ENCODE results near the gene EVL. TPM values are rescaled to one million over a fixed set of nuclear protein-coding genes. Genes with fewer than 3 reads are reported as not detected.

EVL gene
- total RNA-seq, 1 donor from 2014 or later, result 21.9 TPM

DNA sequence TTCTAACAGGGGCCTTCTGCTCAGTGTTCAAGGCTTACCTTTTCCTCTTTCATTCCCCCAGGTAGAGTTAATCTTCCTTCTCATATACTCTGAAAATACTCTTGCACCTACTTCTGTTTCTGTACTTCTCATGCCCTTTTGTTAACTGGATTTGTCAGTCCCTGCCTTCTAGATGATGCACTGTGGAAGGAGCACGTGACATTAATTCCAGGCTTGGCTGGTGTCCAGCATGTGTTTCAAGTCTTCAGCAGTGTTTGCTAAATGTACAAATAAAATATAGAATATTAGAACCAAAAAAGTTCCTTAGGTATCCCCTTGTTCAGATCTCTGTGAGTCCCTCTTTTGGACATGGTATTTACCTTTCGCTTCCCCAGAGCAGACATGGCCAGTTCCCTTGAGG, 27.9 kb upstream of the EVL start:
- H3K27ac ChIP-seq (ENCODE audit: low read depth, low read length), result no peak overlapping the region
- no peak overlapping the region for H3K9ac ChIP-seq (ENCODE audit: low read depth in 1 of 3, low read length in 3 of 3)
- H3K4me3 ChIP-seq (ENCODE audit: low read length in 3 of 3), result no peak overlapping the region
- H3K36me3 ChIP-seq (ENCODE audit: control insufficient read depth in 3 of 3, insufficient read depth in 3 of 3, low read length in 3 of 3), result no peaks in the 10 kb centered on the region
- H3K9me3 ChIP-seq (ENCODE audit: control insufficient read depth in 3 of 3, low read length in 3 of 3), result no peaks in the 10 kb centered on the region
- no peaks in the 10 kb centered on the region for H3K27me3 ChIP-seq (ENCODE audit: control insufficient read depth in 3 of 3, insufficient read depth in 3 of 3, low read length in 3 of 3)
- H3K4me1 ChIP-seq (ENCODE audit: control insufficient read depth in 3 of 3, insufficient read depth in 3 of 3, low read length in 3 of 3), result no peaks in the 10 kb centered on the region

DNA sequence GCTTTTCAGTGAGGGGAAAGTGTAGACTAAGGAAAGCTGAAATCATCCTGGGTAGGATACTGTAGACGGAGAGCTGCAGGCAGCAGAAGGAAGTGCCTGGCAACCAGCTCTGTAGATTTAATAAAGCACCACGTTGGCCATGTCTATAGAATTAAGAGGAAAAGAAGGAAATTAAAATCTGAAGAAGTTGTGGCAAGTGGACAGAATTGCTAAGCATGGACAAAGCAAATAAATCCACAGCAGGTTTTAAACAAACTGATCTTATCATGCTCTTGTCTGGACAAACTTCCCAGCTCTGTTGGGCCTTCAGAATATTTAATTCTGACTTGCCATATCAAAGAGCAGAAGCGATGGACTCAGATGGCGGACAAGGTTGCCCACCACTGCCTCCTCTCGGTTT, 27.2 kb upstream of the EVL start:
- H3K9ac ChIP-seq (ENCODE audit: low read depth in 1 of 3, low read length in 3 of 3), result no peak overlapping the region
- H3K27me3 ChIP-seq (ENCODE audit: control insufficient read depth in 3 of 3, insufficient read depth in 3 of 3, low read length in 3 of 3), result no peaks in the 10 kb centered on the region
- H3K36me3 ChIP-seq (ENCODE audit: control insufficient read depth in 3 of 3, insufficient read depth in 3 of 3, low read length in 3 of 3), result no peaks in the 10 kb centered on the region
- H3K4me1 ChIP-seq (ENCODE audit: control insufficient read depth in 3 of 3, insufficient read depth in 3 of 3, low read length in 3 of 3), result no peaks in the 10 kb centered on the region
- no peak overlapping the region for H3K27ac ChIP-seq (ENCODE audit: low read depth, low read length)
- H3K9me3 ChIP-seq (ENCODE audit: control insufficient read depth in 3 of 3, low read length in 3 of 3), result no peaks in the 10 kb centered on the region
- no peak overlapping the region for H3K4me3 ChIP-seq (ENCODE audit: low read length in 3 of 3)

DNA sequence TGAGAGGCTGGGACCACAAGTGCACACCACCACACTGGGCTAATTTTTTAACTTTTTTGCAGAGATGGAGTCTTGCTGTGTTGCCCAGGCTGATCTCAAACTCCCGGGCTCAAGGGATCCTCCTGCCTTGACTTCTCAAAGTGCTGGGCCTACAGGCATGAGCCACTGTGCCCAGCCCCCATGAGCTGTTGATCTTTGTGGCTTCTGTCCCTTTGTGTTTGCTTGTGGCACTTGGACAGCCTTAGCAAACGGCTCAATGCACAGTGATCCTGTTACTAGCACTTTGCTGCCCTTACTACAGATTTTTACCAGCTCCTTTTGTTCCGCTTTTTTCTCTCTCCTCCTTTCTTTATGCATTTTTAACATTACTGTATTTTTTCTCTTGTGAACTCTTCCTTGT, 25.3 kb upstream of the EVL start:
- Histone ChIP-seq H3K27me3 (ENCODE audit: control insufficient read depth in 3 of 3, insufficient read depth in 3 of 3, low read length in 3 of 3) (no peaks in the 10 kb centered on the region), H3K27ac (ENCODE audit: low read depth, low read length) (no peak overlapping the region), H3K4me3 (ENCODE audit: low read length in 3 of 3) (no peak overlapping the region), H3K4me1 (ENCODE audit: control insufficient read depth in 3 of 3, insufficient read depth in 3 of 3, low read length in 3 of 3) (no peaks in the 10 kb centered on the region), H3K9me3 (ENCODE audit: control insufficient read depth in 3 of 3, low read length in 3 of 3) (no peaks in the 10 kb centered on the region), H3K36me3 (ENCODE audit: control insufficient read depth in 3 of 3, insufficient read depth in 3 of 3, low read length in 3 of 3) (no peaks in the 10 kb centered on the region), H3K9ac (ENCODE audit: low read depth in 1 of 3, low read length in 3 of 3) (no peak overlapping the region)

DNA sequence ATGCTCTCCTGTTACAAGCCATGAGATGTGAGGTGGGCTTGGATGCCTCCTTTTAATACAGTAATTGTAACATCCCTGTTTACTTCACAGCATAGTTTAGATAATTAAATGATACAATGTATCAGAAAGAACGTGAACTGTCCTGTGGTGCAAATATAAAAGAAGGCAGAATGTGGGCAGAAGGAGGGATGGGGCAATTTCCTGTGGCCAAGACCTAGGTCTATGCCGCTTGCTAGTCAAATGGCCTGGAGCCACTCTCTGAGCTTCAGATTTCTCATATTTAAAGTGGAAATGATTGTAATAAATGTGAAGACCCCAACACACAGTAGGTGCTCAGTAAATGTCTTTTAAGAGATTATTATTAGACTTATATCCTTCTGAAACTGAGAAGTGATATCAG, 24.0 kb upstream of the EVL start:
- Histone ChIP-seq H3K36me3 (ENCODE audit: control insufficient read depth in 3 of 3, insufficient read depth in 3 of 3, low read length in 3 of 3) (no peaks in the 10 kb centered on the region), H3K27ac (ENCODE audit: low read depth, low read length) (no peak overlapping the region), H3K9ac (ENCODE audit: low read depth in 1 of 3, low read length in 3 of 3) (no peak overlapping the region), H3K9me3 (ENCODE audit: control insufficient read depth in 3 of 3, low read length in 3 of 3) (no peaks in the 10 kb centered on the region), H3K4me1 (ENCODE audit: control insufficient read depth in 3 of 3, insufficient read depth in 3 of 3, low read length in 3 of 3) (no peaks in the 10 kb centered on the region), H3K27me3 (ENCODE audit: control insufficient read depth in 3 of 3, insufficient read depth in 3 of 3, low read length in 3 of 3) (no peaks in the 10 kb centered on the region), H3K4me3 (ENCODE audit: low read length in 3 of 3) (no peak overlapping the region)

DNA sequence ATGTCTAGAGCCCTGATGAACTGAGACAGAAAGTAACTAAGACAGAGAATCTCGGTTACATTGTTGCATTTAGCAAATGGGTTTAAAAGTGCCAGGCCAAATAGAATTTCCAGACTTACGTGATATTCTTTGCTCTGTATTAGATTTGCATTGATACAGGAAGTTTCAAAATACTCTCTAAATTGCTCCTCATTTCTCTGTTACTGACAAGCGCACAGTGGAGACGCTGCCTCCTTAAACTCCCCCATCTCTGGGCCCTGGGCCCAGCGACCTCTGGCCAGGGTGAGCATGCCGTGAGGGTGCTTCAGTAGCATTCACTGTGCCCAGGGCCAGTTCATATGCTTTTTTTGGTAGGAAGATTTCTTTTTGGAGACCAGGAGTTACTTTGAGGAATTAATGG, 22.9 kb upstream of the EVL start:
- Histone ChIP-seq H3K4me1 (ENCODE audit: control insufficient read depth in 3 of 3, insufficient read depth in 3 of 3, low read length in 3 of 3) (no peaks in the 10 kb centered on the region), H3K27me3 (ENCODE audit: control insufficient read depth in 3 of 3, insufficient read depth in 3 of 3, low read length in 3 of 3) (no peaks in the 10 kb centered on the region), H3K9ac (ENCODE audit: low read depth in 1 of 3, low read length in 3 of 3) (no peak overlapping the region), H3K36me3 (ENCODE audit: control insufficient read depth in 3 of 3, insufficient read depth in 3 of 3, low read length in 3 of 3) (no peaks in the 10 kb centered on the region), H3K4me3 (ENCODE audit: low read length in 3 of 3) (no peak overlapping the region), H3K9me3 (ENCODE audit: control insufficient read depth in 3 of 3, low read length in 3 of 3) (no peaks in the 10 kb centered on the region), H3K27ac (ENCODE audit: low read depth, low read length) (no peak overlapping the region)

DNA sequence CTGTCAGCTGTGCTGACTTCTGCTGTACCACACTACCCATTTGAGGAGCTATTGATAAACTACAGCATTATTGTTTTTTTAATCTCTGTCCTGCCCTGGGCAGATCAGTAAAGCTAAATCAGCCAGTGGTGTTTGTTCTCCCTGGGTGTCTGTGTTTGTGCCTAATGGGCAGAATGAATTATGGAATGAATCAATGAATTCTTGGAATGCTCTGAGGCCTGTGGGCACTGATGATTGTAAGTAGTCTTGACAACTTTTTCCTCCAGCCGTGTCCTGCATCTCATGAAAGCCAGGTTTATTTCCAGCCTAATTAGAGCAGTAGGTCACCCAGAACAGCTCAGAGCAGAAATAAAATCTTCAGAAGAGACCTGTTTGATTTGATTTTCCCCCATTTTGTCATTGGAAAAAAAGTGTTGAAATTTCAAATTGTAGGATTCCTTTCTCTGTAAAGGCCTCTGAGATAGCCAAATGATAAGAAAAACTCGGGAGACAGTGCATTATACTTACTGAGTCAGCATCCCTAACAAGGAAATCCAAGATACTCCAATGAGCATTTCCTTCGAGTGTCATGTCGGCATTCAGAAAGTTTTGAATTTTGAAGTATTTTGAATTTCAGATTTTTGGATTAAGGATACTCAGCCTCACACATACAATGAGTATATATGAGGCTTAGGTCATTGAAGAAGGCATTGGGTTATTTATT, 19.4 kb upstream of the EVL start:
- Histone ChIP-seq H3K27me3 (ENCODE audit: control insufficient read depth in 3 of 3, insufficient read depth in 3 of 3, low read length in 3 of 3) (no peaks in the 10 kb centered on the region), H3K4me3 (ENCODE audit: low read length in 3 of 3) (no peak overlapping the region), H3K9me3 (ENCODE audit: control insufficient read depth in 3 of 3, low read length in 3 of 3) (no peaks in the 10 kb centered on the region), H3K4me1 (ENCODE audit: control insufficient read depth in 3 of 3, insufficient read depth in 3 of 3, low read length in 3 of 3) (no peaks in the 10 kb centered on the region), H3K9ac (ENCODE audit: low read depth in 1 of 3, low read length in 3 of 3) (no peak overlapping the region), H3K36me3 (ENCODE audit: control insufficient read depth in 3 of 3, insufficient read depth in 3 of 3, low read length in 3 of 3) (no peaks in the 10 kb centered on the region), H3K27ac (ENCODE audit: low read depth, low read length) (no peak overlapping the region)

DNA sequence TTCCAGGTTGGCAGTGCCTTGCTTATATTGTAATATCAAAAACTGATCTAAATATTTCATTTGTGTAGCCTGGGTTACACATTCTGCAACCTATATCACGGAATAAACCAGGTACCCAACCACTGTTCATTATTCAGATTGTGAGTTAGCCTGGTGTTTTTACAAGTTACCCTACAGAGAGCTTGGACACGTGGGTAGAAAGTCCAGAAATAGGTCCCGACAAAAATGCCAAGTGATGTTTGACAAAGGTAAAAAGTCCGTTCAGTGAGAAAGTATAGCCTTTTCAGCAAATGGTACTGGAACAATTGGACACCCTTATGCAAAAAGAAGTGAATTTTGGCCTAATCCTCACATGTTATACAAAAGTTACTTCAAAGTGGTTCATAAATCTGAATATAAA, 17.6 kb upstream of the EVL start:
- no peaks in the 10 kb centered on the region for H3K36me3 ChIP-seq (ENCODE audit: control insufficient read depth in 3 of 3, insufficient read depth in 3 of 3, low read length in 3 of 3)
- no peaks in the 10 kb centered on the region for H3K27me3 ChIP-seq (ENCODE audit: control insufficient read depth in 3 of 3, insufficient read depth in 3 of 3, low read length in 3 of 3)
- no peak overlapping the region for H3K27ac ChIP-seq (ENCODE audit: low read depth, low read length)
- no peaks in the 10 kb centered on the region for H3K9me3 ChIP-seq (ENCODE audit: control insufficient read depth in 3 of 3, low read length in 3 of 3)
- H3K4me1 ChIP-seq (ENCODE audit: control insufficient read depth in 3 of 3, insufficient read depth in 3 of 3, low read length in 3 of 3), result no peaks in the 10 kb centered on the region
- H3K4me3 ChIP-seq (ENCODE audit: low read length in 3 of 3), result no peak overlapping the region
- no peak overlapping the region for H3K9ac ChIP-seq (ENCODE audit: low read depth in 1 of 3, low read length in 3 of 3)

DNA sequence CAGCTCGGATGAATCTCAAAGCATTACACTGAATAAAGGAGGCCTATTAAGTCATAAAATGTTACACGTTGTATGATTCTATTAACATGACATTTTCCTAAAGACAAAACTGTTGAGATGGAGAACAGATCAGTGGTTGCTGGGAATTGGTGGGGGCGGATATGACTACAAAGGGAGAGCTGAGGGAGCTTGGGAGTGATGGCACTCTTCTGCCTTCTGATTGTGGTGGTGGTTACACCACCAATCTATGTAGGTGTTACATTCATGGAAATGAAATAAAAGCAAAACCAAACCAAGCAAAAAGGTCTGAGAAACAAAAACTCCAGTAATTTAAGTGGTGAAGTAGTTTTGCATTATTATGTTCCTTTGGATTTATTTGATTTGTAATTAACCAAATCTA, 16.4 kb upstream of the EVL start:
- Histone ChIP-seq H3K9ac (ENCODE audit: low read depth in 1 of 3, low read length in 3 of 3) (no peak overlapping the region), H3K27ac (ENCODE audit: low read depth, low read length) (no peak overlapping the region), H3K4me3 (ENCODE audit: low read length in 3 of 3) (no peak overlapping the region), H3K36me3 (ENCODE audit: control insufficient read depth in 3 of 3, insufficient read depth in 3 of 3, low read length in 3 of 3) (no peaks in the 10 kb centered on the region), H3K9me3 (ENCODE audit: control insufficient read depth in 3 of 3, low read length in 3 of 3) (no peaks in the 10 kb centered on the region), H3K27me3 (ENCODE audit: control insufficient read depth in 3 of 3, insufficient read depth in 3 of 3, low read length in 3 of 3) (no peaks in the 10 kb centered on the region), H3K4me1 (ENCODE audit: control insufficient read depth in 3 of 3, insufficient read depth in 3 of 3, low read length in 3 of 3) (no peaks in the 10 kb centered on the region)

DNA sequence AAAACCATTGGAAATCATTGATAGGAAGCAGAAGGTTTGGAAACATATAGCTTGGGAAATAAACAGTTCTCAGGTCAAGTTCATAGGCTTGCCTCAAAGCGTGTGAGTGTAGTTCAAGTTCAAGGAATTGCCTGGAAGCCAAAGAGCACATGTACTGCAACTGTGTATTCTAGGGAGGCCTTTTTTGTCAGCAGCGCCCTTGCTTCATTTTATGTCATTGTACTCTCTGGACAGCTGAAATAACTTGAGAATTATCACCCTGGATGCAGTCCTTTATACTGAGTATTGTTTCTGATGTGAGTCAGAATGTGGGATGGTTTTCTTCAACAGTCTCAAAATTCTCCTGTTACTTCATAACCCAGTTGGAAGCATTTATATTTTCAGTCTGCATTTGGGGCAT, 16.0 kb upstream of the EVL start:
- H3K4me1 ChIP-seq (ENCODE audit: control insufficient read depth in 3 of 3, insufficient read depth in 3 of 3, low read length in 3 of 3), result no peaks in the 10 kb centered on the region
- H3K9me3 ChIP-seq (ENCODE audit: control insufficient read depth in 3 of 3, low read length in 3 of 3), result no peaks in the 10 kb centered on the region
- no peaks in the 10 kb centered on the region for H3K27me3 ChIP-seq (ENCODE audit: control insufficient read depth in 3 of 3, insufficient read depth in 3 of 3, low read length in 3 of 3)
- H3K4me3 ChIP-seq (ENCODE audit: low read length in 3 of 3), result no peak overlapping the region
- H3K27ac ChIP-seq (ENCODE audit: low read depth, low read length), result no peak overlapping the region
- H3K9ac ChIP-seq (ENCODE audit: low read depth in 1 of 3, low read length in 3 of 3), result no peak overlapping the region
- H3K36me3 ChIP-seq (ENCODE audit: control insufficient read depth in 3 of 3, insufficient read depth in 3 of 3, low read length in 3 of 3), result no peaks in the 10 kb centered on the region

DNA sequence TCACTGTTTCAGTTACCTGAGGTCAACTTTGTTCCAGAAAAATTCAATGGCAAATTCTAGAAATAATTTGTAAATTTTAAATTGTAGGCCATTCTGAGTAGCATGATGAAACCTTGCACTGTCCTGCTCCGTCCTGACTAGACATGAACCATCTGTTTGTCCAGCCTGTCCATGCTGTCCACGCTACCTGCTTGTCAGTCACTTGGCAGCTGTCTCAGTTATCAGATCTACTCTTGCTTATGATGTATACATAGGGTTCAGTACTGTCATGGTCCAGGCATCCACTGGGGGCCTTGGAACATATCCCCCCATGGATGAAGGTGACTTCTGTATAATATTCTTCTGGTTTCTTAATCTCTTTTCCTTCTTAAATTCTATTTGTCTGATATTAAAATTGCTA, 14.1 kb upstream of the EVL start:
- Histone ChIP-seq H3K36me3 (ENCODE audit: control insufficient read depth in 3 of 3, insufficient read depth in 3 of 3, low read length in 3 of 3) (no peaks in the 10 kb centered on the region), H3K9me3 (ENCODE audit: control insufficient read depth in 3 of 3, low read length in 3 of 3) (no peaks in the 10 kb centered on the region), H3K4me1 (ENCODE audit: control insufficient read depth in 3 of 3, insufficient read depth in 3 of 3, low read length in 3 of 3) (no peaks in the 10 kb centered on the region), H3K27me3 (ENCODE audit: control insufficient read depth in 3 of 3, insufficient read depth in 3 of 3, low read length in 3 of 3) (no peaks in the 10 kb centered on the region), H3K9ac (ENCODE audit: low read depth in 1 of 3, low read length in 3 of 3) (no peak overlapping the region), H3K4me3 (ENCODE audit: low read length in 3 of 3) (no peak overlapping the region), H3K27ac (ENCODE audit: low read depth, low read length) (no peak overlapping the region)

DNA sequence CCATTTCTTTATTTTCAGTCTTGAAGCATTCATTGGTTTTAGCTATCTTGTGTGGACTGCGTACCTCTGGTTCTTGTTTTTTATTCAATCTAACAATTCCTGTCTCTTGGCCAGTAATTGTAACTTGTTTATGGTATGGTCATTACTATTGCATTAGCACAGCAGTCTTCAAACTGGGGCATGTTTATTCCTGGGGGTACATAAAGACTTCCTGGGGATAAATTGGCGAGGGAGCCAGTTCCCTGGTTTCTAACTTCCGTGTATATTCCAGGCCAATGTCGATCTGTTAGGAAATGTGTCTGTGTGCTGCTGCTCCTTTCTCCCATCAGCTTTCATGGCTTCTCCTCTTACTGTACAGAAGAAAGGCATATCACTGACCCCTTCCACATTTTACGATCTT, 13.7 kb upstream of the EVL start:
- Histone ChIP-seq H3K9me3 (ENCODE audit: control insufficient read depth in 3 of 3, low read length in 3 of 3) (no peaks in the 10 kb centered on the region), H3K4me3 (ENCODE audit: low read length in 3 of 3) (no peak overlapping the region), H3K27ac (ENCODE audit: low read depth, low read length) (no peak overlapping the region), H3K4me1 (ENCODE audit: control insufficient read depth in 3 of 3, insufficient read depth in 3 of 3, low read length in 3 of 3) (no peaks in the 10 kb centered on the region), H3K9ac (ENCODE audit: low read depth in 1 of 3, low read length in 3 of 3) (no peak overlapping the region), H3K27me3 (ENCODE audit: control insufficient read depth in 3 of 3, insufficient read depth in 3 of 3, low read length in 3 of 3) (no peaks in the 10 kb centered on the region), H3K36me3 (ENCODE audit: control insufficient read depth in 3 of 3, insufficient read depth in 3 of 3, low read length in 3 of 3) (no peaks in the 10 kb centered on the region)

Measured in skeletal muscle tissue (tissue), 4 donors.